ENCODE data around the gene EIF2S2. TPM values are rescaled to one million over a fixed set of nuclear protein-coding genes. Genes with fewer than 3 reads are reported as not detected.

The EIF2S2 gene
- total and polyA plus RNA-seq, 2 experiments from 2014 or later = 124 to 194 TPM

- Histone ChIP-seq H3K27me3 (ENCODE audit: insufficient read depth) (no peaks in the 10 kb centered on the region), H3K4me3 (peak overlapping the region; percentile 89), H3K4me1 (ENCODE audit: insufficient read depth) (peaks cover 17% of the 10 kb centered on the region), H4K20me1 (replicated peaks; ENCODE audit: insufficient read depth) (peaks cover 50% of the 10 kb centered on the region), H3K79me2 (replicated peaks; ENCODE audit: insufficient read depth) (peaks cover 60% of the 10 kb centered on the region), H2AFZ (no peak overlapping the region), H3K36me3 (ENCODE audit: insufficient read depth) (peaks cover 16% of the 10 kb centered on the region), H3K27ac (ENCODE audit: low read depth) (peak overlapping the region; percentile 99), H3K4me2 (peak overlapping the region; percentile 95), H3K9me2 (ENCODE audit: insufficient read depth) (no peaks in the 10 kb centered on the region), H3F3A (replicated peaks; ENCODE audit: low read depth) (no peaks in the 10 kb centered on the region; the same call in 1 of the 2 replicates)
- Mint-ChIP-seq H3K9me3 (no peaks in the 10 kb centered on the region), H3K36me3 (ENCODE audit: low read depth) (peaks cover 50% of the 10 kb centered on the region), H3K27ac (peak overlapping the region; percentile 99), H3K4me3 (peak overlapping the region; percentile 97), H3K27me3 (ENCODE audit: insufficient read depth, low read depth, poor library complexity) (peaks cover 18% of the 10 kb centered on the region), H3K4me1 (peaks cover 24% of the 10 kb centered on the region)
- ATAC-seq (no peak), DNase-seq (ENCODE audit: low spot score) (peak; percentile 13)
- TF ChIP-seq ZNF331 (CRISPR knock-in tag; IDR thresholded peaks at IDR 0.05; ENCODE audit: low read depth) = no peak
- TF ChIP-seq STAT1 (IDR thresholded peaks at IDR 0.05; ENCODE audit: unreplicated experiment) = no peak
- no peak for TF ChIP-seq JUNB (IDR thresholded peaks at IDR 0.05; ENCODE audit: unreplicated experiment)
- no peak for TF ChIP-seq REST (IDR thresholded peaks at IDR 0.05; ENCODE audit: unreplicated experiment)
- TF ChIP-seq CTCF (conservative IDR thresholded peaks at IDR 0.05; ENCODE audit: low read depth in 2 of 2) = no peak
- no peak for TF ChIP-seq POLR2AphosphoS5 (IDR thresholded peaks at IDR 0.05; ENCODE audit: low read depth)
- TF ChIP-seq NANOG (IDR thresholded peaks at IDR 0.05; ENCODE audit: borderline replicate concordance) = no peak
- no peak for TF ChIP-seq ETS1 (IDR thresholded peaks at IDR 0.05)
- TF ChIP-seq CREB1 (CRISPR knock-in tag; IDR thresholded peaks at IDR 0.05; ENCODE audit: low read depth) = no peak
- TF ChIP-seq EZH2 (IDR thresholded peaks at IDR 0.05; ENCODE audit: low read depth, unreplicated experiment) = no peak
- no peak for TF ChIP-seq EZH2phosphoT487 (IDR thresholded peaks at IDR 0.05; ENCODE audit: unreplicated experiment)
- no peak for TF ChIP-seq ZNF462 (CRISPR knock-in tag; IDR thresholded peaks at IDR 0.05)
- TF ChIP-seq ZNF114 (CRISPR knock-in tag; IDR thresholded peaks at IDR 0.05) = no peak
These were observed 1.1 kb downstream of the EIF2S2 start for GRCh38 chr20:34110745-34111641.
